GM12865 (cell line): ENCODE results near the gene ADSS1.

ENCODE experiments used
- DNase-seq: peaks from one replicate; pipeline ENCODE4 v3.0.0; 2010; ENCODE audit warnings: low read depth
- H3K4me3 ChIP-seq: 2 replicates; pipeline ENCODE4 v1.5.1; 2011; ENCODE audit warnings: mild to moderate bottlenecking, low read depth, low read length, control low read depth
- CTCF ChIP-seq: IDR thresholded peaks from 2 replicates; pipeline ENCODE4 v1.5.1; 2011; ENCODE audit warnings: low read length, control low read depth, low read depth, inconsistent platforms; ENCODE audit not compliant: insufficient read depth; ENCODE audit errors: missing control alignments

Gene ADSS1

GRCh38 chr14:104768437-104769323 is 44.7 kb downstream of the ADSS1 start:
- peak; percentile 92 for TF ChIP-seq CTCF
- no peak overlapping the region for H3K4me3 ChIP-seq
- peak; percentile 87 for DNase-seq

- no peak overlapping the region for H3K4me3 ChIP-seq
- DNase-seq, result no peak
- TF ChIP-seq CTCF, result no peak
Measured at GRCh38 chr14:104769324-104770071, 45.5 kb downstream of the ADSS1 start.

GRCh38 chr14:104770072-104770579 is 46.1 kb downstream of the ADSS1 start:
- DNase-seq, result no peak
- H3K4me3 ChIP-seq, result no peak overlapping the region
- TF ChIP-seq CTCF, result no peak

GRCh38 chr14:104770851-104771272 is 46.8 kb downstream of the ADSS1 start:
- TF ChIP-seq CTCF, result peak; percentile 68
- DNase-seq, result no peak
- H3K4me3 ChIP-seq, result no peak overlapping the region

- no peak for TF ChIP-seq CTCF
- DNase-seq, result no peak
- H3K4me3 ChIP-seq, result no peak overlapping the region
Measured at GRCh38 chr14:104771374-104771773, 47.3 kb downstream of the ADSS1 start.

GRCh38 chr14:104771918-104772706 is 48.1 kb downstream of the ADSS1 start:
- TF ChIP-seq CTCF, result no peak
- H3K4me3 ChIP-seq, result no peak overlapping the region
- no peak for DNase-seq
